GM18868 (cell line): ENCODE measurements around the gene NUDT14.

ENCODE experiments used
- ATAC-seq: cut with Tn5 transposase; IDR thresholded peaks from one replicate; pipeline ENCODE4 v1.9.1; 2021; ENCODE audit warnings: mild to moderate bottlenecking, moderate library complexity; ENCODE audit not compliant: unreplicated experiment

Gene NUDT14

DNA sequence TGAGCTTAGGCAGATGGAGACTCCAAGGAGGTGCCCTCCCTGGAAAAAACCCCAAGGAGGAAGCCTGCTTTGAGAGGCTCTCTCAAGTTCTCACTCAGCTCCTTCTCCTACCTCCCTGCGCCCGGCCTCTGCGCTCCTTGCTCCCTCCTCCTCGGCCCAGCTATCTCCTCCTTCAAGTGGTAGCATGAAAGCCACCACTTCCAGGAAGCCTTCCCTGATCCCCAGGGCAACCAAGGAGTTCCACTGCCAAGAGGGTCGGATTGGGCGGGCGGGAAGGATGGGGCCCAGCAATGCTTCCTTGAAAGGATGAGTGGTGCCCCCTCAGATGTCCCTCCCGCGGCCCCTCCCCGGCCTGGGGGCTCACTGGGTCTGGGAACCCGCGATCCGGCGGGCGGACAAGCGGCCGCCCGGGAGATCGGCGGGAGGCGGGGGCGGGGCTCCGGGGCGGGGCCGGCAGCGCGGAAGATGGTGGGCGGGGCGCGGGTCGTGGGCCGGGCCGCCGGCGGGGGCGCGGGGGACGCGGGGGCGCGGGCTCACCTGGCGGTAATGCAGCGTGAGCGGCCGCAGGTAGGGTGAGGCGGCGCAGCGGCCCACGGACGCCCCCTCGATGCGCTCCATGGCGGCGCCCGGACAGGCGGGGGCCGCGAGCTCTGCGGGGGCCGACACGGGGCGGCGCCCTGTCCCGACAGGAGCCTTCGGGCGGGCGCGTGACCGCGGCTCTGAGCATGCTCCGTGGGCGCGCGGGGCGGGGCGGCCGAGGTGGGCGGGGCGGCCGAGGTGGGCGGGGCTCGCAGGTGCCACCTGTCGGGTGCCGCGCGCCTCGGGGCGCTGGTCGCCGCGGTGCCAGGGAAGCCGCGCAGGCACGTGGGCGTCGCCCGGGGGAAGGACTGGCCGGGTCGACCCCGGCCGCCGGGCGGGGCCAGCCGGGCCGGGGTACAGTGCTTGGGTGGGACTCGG, at the start of gene NUDT14:
Gene NUDT14, minus strand, starts transcription at position 721 of the 957 bp plus-strand sequence. Its CDS starts 103 bp downstream, at position 618.
- peak; percentile 63 for ATAC-seq

DNA sequence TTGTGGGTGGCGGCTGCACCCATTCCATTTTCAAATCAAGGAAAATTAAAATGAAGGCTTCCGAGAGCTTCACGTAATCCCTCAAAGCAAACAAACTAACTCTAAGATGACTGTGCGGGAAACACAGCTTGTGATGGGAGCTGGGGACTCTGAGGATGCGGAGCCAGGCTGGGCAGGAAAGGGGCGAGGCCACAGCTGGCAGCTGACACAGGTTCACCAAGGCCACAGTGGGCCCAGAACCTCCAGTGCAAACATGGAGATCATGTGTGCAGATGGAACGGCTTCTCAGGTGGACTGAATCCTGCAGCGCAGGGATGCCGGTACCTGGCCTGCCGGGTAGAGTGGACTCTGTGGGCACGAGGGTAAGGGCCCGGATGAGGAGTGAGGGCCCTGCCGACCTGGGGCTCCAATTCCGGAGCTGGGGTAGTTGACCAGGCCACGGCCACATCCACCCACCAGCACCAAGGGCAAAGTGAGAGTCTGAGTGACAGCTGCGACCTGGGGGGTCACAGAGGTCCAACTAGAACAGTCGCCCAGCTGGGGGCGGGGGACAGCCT, 48.1 kb upstream of the NUDT14 start:
- ATAC-seq = no peak

- no peak for ATAC-seq
Observed at GRCh38 chr14:105228562-105228961, 47.5 kb upstream of the NUDT14 start.

- ATAC-seq = no peak
Observed at GRCh38 chr14:105227346-105227745, 46.2 kb upstream of the NUDT14 start.

DNA sequence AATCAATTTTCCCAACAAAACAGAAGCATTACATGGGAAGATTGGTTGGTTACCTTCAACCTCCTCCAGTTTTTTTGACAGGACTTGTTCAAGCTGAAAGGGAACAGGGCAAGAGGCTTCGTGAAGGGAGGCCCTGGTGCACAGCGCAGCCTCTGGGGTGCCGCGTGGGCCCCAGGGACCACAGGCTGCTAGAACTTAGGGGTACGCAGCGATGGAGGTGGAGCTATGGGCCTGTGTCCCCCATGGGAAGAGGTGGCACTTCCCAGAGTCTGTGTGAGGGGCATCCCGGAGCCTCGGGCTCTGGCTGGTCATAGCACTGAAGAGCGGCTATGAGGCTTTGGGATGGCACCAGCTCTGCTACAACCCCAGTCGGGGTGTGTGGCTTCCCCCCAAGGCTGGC, 45.1 kb upstream of the NUDT14 start:
- no peak for ATAC-seq

DNA sequence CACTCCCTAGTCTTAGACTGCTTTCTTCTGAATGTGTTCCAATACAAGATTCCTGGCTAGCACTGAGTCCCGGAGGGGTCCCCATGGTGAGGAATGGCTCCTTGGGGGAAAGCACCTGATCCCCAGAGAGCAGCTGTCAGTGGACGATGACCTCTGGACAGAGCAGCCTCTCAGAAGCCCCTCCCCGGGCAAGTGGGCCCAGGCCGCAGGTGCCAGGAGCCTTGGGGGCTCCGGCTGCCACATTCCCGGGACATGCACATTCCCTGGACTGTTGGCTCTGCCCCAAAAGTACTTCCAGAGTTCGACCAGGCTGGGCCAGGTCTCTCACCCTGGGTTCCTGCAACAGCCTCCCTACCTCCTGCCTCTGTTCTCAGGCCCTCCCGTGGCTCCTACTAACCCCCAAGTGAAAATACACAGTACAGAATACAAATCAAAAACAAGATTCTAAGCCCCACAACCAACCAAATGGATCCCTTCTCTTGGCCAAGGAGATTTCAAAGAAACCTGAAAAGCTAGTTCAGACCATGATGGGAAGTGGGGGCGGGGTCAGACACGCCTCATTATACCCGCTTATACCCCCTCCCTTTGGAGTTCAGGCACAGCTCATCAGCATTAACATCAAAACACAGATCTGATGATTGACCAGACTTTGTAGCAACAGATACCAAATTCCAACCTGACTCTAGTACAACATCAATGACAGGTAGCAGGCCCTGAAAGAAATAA, 43.9 kb upstream of the NUDT14 start:
- no peak for ATAC-seq

DNA sequence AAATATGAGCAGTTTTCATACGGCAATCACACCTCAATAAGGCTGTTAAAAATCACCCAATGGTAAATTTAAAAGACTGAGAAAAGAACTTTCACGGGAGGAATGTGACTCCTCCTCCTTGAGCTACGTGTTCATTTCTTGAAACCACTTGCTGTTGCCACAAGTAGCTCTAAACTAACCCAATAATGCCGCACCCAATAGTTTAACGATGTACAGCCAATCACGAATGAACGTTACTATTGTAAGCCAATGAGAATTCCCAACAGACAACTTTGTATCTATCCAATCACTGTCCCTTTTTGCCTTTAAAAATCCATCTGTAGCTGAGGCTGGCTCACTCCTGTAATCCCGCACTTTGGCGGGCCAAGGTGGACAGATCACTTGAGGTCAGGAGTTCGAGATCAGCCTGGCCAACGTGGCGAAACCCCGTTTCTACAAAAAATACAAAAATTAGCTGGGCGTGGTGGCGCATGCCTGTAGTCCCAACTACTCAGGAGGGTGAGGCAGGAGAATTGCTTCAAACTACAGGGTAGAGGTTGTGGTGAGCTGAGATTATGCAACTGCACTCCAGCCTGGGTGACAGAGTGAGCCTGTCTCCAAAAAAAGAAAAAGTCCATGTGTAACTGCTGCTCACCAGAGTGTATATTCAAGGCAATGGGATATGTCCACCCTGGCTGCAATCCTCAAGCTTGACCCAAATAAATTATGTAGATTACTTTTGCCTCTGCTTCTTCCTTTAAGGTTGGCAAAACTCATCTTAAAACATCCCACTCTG, 42.8 kb upstream of the NUDT14 start:
- ATAC-seq = no peak

DNA sequence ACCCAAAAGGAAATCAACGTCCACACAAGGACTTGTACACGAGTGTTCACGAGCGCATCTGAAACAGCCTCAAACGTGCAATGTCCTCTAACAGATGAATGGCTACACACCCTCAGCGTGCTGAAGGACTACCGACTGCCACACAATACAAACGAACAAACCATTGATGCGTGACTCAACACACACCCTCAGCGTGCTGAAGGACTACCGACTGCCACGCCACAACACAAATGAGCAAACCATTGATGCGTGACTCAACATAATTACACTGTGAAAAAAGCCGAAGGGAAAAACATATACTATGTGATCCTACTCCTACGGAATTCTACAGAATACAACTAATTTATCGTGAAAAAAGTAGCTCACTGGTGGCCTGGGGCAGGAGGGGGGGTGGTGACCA, 42.1 kb upstream of the NUDT14 start:
- ATAC-seq = no peak

GRCh38 chr14:105221598-105222178, 40.6 kb upstream of the NUDT14 start:
- ATAC-seq = no peak

GRCh38 chr14:105220699-105221597, 39.8 kb upstream of the NUDT14 start:
- no peak for ATAC-seq

DNA sequence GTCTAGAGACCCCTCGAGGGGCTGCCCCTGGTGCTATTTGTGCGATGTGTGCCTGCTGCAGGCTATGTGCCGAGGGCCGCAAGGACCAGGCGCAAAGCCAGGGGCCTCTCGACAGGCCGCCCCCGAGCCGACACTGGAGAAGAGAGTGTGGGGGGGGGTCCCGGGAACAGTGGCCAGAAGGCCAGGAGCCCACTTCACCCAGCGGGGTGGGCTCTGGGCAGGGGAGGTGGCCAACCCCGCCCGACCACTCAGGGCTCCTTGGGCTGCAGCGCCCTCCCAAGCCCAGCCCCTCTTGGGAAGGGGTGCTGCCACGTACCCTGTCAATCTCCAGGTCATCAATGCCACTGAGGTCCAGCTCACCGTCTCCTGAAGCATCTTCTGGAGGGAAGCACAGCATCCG, 38.6 kb upstream of the NUDT14 start:
- no peak for ATAC-seq

- ATAC-seq = no peak
Observed at GRCh38 chr14:105219043-105219612, 38.0 kb upstream of the NUDT14 start.

GRCh38 chr14:105218611-105219010, 37.5 kb upstream of the NUDT14 start:
- no peak for ATAC-seq

- ATAC-seq = no peak
Observed at GRCh38 chr14:105217774-105218173, 36.7 kb upstream of the NUDT14 start.

DNA sequence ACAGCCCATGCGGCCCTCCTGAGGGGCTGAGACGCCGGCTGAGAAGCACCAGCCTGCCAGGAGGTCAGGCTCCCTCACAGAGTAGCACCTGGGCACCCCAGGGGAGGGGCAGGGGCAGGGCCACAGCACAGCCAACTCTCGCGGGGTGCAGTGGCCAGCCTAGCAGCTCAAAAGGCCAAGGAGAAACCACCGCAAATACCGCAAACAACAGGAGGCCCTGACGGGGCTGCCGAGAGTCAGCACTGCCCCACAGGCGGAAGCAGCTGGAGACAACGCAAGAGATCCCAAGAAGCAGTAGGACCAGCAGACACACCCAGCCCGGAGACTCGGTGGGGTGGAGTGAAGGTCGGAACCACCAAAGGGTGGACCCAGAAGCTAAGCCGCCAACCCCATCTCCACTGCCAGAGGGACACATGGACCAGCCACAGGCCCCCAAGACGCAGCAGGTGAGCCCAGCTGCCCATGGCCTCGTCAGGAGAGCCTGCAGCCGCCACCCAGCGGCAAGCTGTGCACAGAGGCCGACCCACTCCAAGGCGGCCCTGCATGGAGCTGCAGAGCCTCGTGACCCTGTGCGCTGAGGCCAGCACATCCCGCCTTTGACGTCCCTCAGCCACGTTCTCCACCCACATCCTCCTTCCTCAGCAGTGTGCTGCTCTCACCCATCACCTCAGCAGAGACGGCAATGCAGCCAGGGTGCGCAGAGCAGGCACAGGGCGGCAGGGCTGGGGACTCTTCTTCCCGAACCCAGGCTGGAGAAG, 35.6 kb upstream of the NUDT14 start:
- ATAC-seq = no peak

DNA sequence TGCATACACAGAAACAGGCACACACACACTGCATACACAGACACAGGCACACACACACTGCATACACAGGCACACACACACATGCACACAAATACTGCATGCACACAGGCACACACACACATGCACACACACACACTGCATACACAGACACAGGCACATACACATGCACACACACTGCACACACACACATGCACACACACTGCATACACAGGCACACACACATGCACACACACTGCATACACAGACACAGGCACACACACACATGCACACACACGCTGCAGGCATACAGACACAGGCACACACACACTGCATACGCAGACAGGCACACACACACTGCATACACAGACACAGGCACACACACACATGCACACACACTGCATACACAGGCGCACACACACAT, 34.5 kb upstream of the NUDT14 start:
- ATAC-seq = no peak

GRCh38 chr14:105214324-105214915, 33.3 kb upstream of the NUDT14 start:
- ATAC-seq = no peak

DNA sequence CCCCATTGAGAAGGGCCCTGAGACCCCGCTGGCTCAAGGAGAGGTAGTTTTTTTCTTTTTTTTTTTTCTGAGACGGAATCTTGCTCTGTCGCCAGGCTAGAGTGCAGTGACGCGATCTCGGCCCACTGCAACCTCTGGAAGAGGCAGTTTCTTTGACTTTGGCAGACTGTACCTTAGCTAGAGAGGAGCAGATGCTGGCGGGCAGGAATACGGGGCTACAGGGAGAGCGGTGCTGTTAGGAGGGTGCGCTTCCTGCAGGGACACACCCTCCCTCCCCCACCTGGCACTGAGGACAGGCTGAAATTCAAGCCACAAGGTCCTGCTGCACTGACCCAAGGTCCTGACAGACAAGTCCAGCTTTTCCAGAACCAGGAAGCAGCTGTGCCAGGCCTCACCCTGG, 32.2 kb upstream of the NUDT14 start:
- no peak for ATAC-seq
